GM20000 (cell line): Measurements from ENCODE around the gene SLC29A1.

Experiments used
- DNase-seq: peaks from one replicate; pipeline ENCODE4 v3.0.0; 2012; ENCODE audit warnings: low spot score
- CTCF ChIP-seq: IDR thresholded peaks from 2 replicates; pipeline ENCODE4 v1.5.1; 2012; ENCODE audit warnings: mild to moderate bottlenecking, control low read depth; ENCODE audit errors: extremely low read depth, missing control alignments

Gene SLC29A1

GRCh38 chr6:44198684-44199083 is 24.7 kb upstream of the SLC29A1 start:
- no peak for TF ChIP-seq CTCF

GRCh38 chr6:44199883-44200282 is 23.5 kb upstream of the SLC29A1 start:
- no peak for DNase-seq
- no peak for TF ChIP-seq CTCF

More at GRCh38 chr6:44198684-44199083, 24.7 kb upstream of the SLC29A1 start:
- no peak for DNase-seq

GRCh38 chr6:44201200-44201599 is 22.2 kb upstream of the SLC29A1 start:
- DNase-seq, result no peak
- TF ChIP-seq CTCF, result no peak

- no peak for DNase-seq
- no peak for TF ChIP-seq CTCF
These were observed 21.6 kb upstream of the SLC29A1 start for GRCh38 chr6:44201638-44202303.

- no peak for TF ChIP-seq CTCF
- no peak for DNase-seq
These were observed 20.9 kb upstream of the SLC29A1 start for GRCh38 chr6:44202332-44202971.

- no peak for DNase-seq
These were observed 20.2 kb upstream of the SLC29A1 start for GRCh38 chr6:44202972-44203750.

More at GRCh38 chr6:44202972-44203750, 20.2 kb upstream of the SLC29A1 start:
- no peak for TF ChIP-seq CTCF
